Smooth muscle cell (in vitro differentiated cells): ENCODE measurements around the gene CROCC2. TPM values are rescaled to one million over a fixed set of nuclear protein-coding genes. Genes with fewer than 3 reads are reported as not detected.

Experiments
- DNase-seq: peaks from one replicate; lab custom pipeline; 2025; ENCODE audit not compliant: unreplicated experiment; lab: John Stamatoyannopoulos, UW
- H2AFZ ChIP-seq: fragments of 200-600 bp; sonication (generic); 2 replicates; pipeline ENCODE4 v1.6.0; 2016; ENCODE audit warnings: antibody characterized with exemption, low read depth, mild to moderate bottlenecking
- H3F3A ChIP-seq: fragments of 200-600 bp; sonication (generic); 2 replicates; pipeline ENCODE4 v1.6.0; 2017; ENCODE audit warnings: antibody characterized with exemption, low read depth
- H3K27ac ChIP-seq: fragments of 200-600 bp; sonication (generic); 2 replicates; pipeline ENCODE4 v1.5.1; 2016; ENCODE audit warnings: low read depth, mild to moderate bottlenecking
- H3K27me3 ChIP-seq: fragments of 200-600 bp; sonication (generic); 2 replicates; pipeline ENCODE4 v1.6.1; 2016; ENCODE audit warnings: low read depth, mild to moderate bottlenecking
- H3K36me3 ChIP-seq: fragments of 200-600 bp; sonication (generic); 2 replicates; pipeline ENCODE4 v1.5.1; 2016; ENCODE audit warnings: low read depth
- H3K4me1 ChIP-seq: fragments of 200-600 bp; sonication (generic); 2 replicates; pipeline ENCODE4 v1.5.1; 2016; ENCODE audit warnings: low read depth
- H3K4me2 ChIP-seq: fragments of 200-600 bp; sonication (generic); 2 replicates; pipeline ENCODE4 v1.6.0; 2016; ENCODE audit warnings: mild to moderate bottlenecking
- H3K4me3 ChIP-seq: fragments of 200-600 bp; sonication (generic); 2 replicates; pipeline ENCODE4 v1.5.1; 2016; ENCODE audit warnings: mild to moderate bottlenecking
- H3K79me2 ChIP-seq: fragments of 200-600 bp; sonication (generic); 2 replicates; pipeline ENCODE4 v1.6.0; 2016; ENCODE audit warnings: low read depth, mild to moderate bottlenecking
- H3K9ac ChIP-seq: fragments of 200-600 bp; sonication (generic); 2 replicates; pipeline ENCODE4 v1.6.0; 2016; ENCODE audit warnings: low read depth
- H3K9me3 ChIP-seq: fragments of 200-600 bp; sonication (generic); replicated peaks from 2 replicates; pipeline ENCODE4 v1.5.1; 2016; ENCODE audit warnings: low read depth
- H4K20me1 ChIP-seq: fragments of 200-600 bp; sonication (generic); 2 replicates; pipeline ENCODE4 v1.6.0; 2016; ENCODE audit warnings: low read depth
- CTCF ChIP-seq: fragments of 200-600 bp; sonication (generic); IDR thresholded peaks from 2 replicates; pipeline ENCODE4 v1.5.1; 2017; ENCODE audit warnings: borderline replicate concordance, mild to moderate bottlenecking, antibody characterized with exemption; ENCODE audit not compliant: insufficient read depth, poor library complexity, severe bottlenecking
- WGBS: methylation state at CpG from one replicate; pipeline ENCODE4 v1.1.7; 2016; ENCODE audit warnings: low lambda C conversion rate; 5-methylcytosine and 5-hydroxymethylcytosine counted together
- polyA plus RNA-seq: library from polyadenylated mRNA; unstranded; fragments of >200 nt; fragmentation: Nextera tagmentation; extraction: Ambion mirVana; gene quantifications from 2 replicates; pipeline ENCODE4 v1.2.1, GENCODE V29; 2016
- total RNA-seq: library from RNA; depleted of rRNA; stranded (reverse); fragments of >200 nt; gene quantifications from 2 replicates; pipeline ENCODE4 v1.2.3, GENCODE V29; 2014

CROCC2 gene
- total and polyA plus RNA-seq, 2 experiments from 2014 or later = not detected

DNA sequence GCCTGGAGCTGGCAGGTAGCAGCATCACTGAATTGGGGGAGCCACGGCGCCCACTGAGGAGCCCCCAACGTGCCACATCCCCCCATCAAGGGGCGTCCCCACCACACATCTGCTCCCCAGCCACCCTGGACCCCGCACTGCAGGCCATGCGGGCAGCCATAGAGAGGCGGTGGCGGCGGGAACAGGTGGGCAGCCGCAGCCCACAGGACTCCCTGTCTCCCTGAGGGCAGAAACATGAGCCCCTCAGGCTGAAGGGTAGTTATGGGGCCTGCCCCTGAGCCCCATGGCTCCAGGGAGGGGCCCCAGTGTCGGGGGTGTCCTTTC is 26.6 kb downstream of the CROCC2 start:
- TF ChIP-seq CTCF = no peak
- Histone ChIP-seq H3F3A (no peaks in the 10 kb centered on the region), H2AFZ (no peak overlapping the region), H3K4me1 (no peaks in the 10 kb centered on the region), H3K36me3 (no peaks in the 10 kb centered on the region), H3K27ac (no peak overlapping the region), H3K4me2 (no peak overlapping the region), H3K9ac (no peak overlapping the region), H3K27me3 (no peaks in the 10 kb centered on the region), H4K20me1 (no peaks in the 10 kb centered on the region), H3K79me2 (no peaks in the 10 kb centered on the region), H3K9me3 (no peaks in the 10 kb centered on the region), H3K4me3 (no peak overlapping the region)
- DNase-seq = no peak
- WGBS = 92% methylated on average over 10 of the region's 11 CpGs

DNA sequence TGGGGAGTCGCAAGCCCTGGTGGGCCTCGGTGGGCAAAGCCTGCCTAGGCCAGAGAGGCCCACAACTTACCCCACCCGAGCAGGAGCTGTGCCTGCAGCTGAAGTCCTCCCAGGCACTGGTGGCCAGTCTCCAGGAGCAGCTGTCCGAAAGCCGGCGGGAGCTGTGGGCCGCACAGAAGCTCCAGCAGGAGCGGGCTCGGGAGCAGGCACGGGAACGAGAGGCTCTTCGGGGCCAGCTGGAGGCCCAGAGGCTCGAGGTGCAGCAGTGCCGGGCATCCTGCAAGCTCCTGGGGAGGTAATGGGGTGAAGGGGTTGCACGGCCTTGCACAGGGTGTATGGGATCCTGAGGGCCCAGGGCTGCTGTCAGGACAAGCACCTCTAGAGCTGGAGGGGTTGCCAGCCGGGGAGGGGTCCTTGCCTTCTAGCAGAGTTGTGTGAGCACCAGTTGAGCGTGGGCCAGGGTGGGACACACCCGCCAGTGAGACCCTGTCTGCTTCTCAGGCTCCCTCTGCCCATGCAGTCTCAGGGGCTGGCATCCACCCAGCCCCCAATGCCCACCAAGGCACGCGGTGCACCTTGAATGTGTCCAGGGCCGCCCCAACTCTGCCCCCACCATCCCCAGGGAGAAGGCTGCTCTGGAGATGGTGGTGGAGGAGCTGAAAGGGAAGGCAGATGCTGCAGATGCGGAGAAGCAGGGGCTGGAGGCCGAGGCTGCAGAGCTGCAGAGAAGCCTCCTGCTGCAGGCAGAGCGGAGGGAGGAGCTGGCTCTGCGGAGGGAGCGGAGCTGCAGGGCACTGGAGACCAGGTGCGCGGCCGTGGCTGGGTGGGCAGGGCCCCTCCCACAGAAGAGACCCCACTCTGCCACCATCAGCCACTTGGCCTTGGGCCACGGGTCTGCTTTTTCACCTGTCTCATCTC is 27.2 kb downstream of the CROCC2 start:
- TF ChIP-seq CTCF = no peak
- Histone ChIP-seq H3K4me2 (no peak overlapping the region), H2AFZ (no peak overlapping the region), H3K4me3 (no peak overlapping the region), H3K9me3 (no peaks in the 10 kb centered on the region), H3K4me1 (no peaks in the 10 kb centered on the region), H3K36me3 (no peaks in the 10 kb centered on the region), H3K27ac (no peak overlapping the region), H3F3A (no peaks in the 10 kb centered on the region), H3K79me2 (no peaks in the 10 kb centered on the region), H3K9ac (no peak overlapping the region), H4K20me1 (no peaks in the 10 kb centered on the region), H3K27me3 (peaks cover under 1% of the 10 kb centered on the region)
- whole genome bisulfite sequencing = 90% methylated on average over 28 of the region's 30 CpGs
- no peak for DNase-seq

DNA sequence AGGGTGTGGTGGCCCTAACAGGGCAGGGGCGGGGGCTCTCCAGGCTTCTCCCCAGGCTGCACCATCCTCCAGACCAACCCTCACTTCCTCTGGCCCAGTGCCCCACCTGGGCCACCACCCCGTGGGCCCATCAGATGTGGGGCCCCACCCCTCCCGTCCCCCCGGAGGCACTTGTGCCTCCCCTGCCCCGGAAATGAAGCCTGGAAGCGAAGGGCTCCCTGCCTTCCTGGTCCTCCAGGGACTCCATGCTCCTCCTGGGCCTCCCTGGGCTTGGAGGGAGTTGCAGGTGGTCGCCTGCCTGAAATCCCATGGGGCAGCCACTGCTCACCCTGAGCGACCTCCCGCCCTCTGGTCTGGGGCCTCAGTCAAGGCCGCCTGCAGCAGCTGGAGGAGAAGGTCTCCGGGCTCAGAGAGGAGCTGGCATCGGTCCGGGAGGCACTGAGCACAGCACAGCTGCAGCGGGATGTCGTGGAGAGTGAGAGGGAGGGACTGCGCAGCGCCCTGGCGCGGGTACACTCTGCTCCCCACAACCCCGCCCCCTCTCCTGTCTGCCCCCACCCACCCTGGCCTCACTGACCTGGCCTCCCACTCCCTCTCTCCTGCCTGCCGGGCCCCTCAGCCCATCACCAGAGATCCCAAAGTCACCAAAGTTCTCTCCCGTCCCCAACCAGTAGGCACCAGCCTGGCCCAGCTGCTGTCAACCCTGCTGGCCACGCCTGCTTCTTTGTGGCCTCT is 28.0 kb downstream of the CROCC2 start:
- Histone ChIP-seq H4K20me1 (no peaks in the 10 kb centered on the region), H3F3A (no peaks in the 10 kb centered on the region), H3K4me2 (no peak overlapping the region), H3K9me3 (no peaks in the 10 kb centered on the region), H3K27ac (no peak overlapping the region), H2AFZ (no peak overlapping the region), H3K79me2 (no peaks in the 10 kb centered on the region), H3K36me3 (no peaks in the 10 kb centered on the region), H3K27me3 (peaks cover 9% of the 10 kb centered on the region), H3K4me1 (no peaks in the 10 kb centered on the region), H3K9ac (no peak overlapping the region), H3K4me3 (no peak overlapping the region)
- WGBS = 86% methylated on average over 13 of the region's 23 CpGs
- no peak for DNase-seq
- TF ChIP-seq CTCF = no peak
